ENCODE data around the gene MYPN. TPM values are rescaled to one million over a fixed set of nuclear protein-coding genes. Genes with fewer than 3 reads are reported as not detected.
"Not testable (repeated sequence)": the region's sequence is repeated elsewhere in the genome, so short reads cannot be mapped to it uniquely, and the experiment has no call there.

The MYPN gene
- total RNA-seq, 2 donors from 2014 or later = not detected

DNA sequence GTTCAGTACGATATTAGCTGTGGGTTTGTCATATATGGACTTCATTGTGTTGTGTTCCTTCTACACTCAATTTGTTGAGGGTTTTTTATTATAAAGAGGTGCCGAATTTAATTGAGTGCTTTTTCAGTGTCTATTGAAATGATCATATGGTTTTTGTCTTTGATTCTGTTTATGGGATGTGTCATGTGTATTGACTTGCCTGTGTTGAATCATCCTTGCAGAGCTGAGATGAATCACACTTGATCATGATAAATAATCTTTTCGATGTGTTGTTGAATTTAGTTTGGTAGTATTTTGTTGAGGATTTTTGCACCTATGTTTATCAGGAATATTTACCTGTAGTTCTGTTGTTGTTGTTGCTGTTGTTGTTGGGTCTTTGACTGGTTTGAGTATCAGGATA is 82.8 kb downstream of the MYPN start:
- peaks cover 3% of the 10 kb centered on the region for H3K9me3 Mint-ChIP-seq
- no peak overlapping the region for H3K27ac ChIP-seq (ENCODE audit: low read depth, low read length)
- TF ChIP-seq, protein P1, sequence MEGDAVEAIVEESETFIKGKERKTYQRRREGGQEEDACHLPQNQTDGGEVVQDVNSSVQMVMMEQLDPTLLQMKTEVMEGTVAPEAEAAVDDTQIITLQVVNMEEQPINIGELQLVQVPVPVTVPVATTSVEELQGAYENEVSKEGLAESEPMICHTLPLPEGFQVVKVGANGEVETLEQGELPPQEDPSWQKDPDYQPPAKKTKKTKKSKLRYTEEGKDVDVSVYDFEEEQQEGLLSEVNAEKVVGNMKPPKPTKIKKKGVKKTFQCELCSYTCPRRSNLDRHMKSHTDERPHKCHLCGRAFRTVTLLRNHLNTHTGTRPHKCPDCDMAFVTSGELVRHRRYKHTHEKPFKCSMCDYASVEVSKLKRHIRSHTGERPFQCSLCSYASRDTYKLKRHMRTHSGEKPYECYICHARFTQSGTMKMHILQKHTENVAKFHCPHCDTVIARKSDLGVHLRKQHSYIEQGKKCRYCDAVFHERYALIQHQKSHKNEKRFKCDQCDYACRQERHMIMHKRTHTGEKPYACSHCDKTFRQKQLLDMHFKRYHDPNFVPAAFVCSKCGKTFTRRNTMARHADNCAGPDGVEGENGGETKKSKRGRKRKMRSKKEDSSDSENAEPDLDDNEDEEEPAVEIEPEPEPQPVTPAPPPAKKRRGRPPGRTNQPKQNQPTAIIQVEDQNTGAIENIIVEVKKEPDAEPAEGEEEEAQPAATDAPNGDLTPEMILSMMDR (conservative IDR thresholded peaks at IDR 0.05) = no peak
- no peaks in the 10 kb centered on the region for H3K9me3 ChIP-seq (ENCODE audit: control insufficient read depth, low read length)
- no peak overlapping the region for H3K9ac ChIP-seq (ENCODE audit: extremely low read depth, low read length, poor library complexity, severe bottlenecking)
- no peaks in the 10 kb centered on the region for H3K4me1 Mint-ChIP-seq
- no peaks in the 10 kb centered on the region for H3K27me3 ChIP-seq (ENCODE audit: control insufficient read depth, insufficient read depth, low read length, poor library complexity, severe bottlenecking)
- DNase-seq = no peak
- H3K27ac Mint-ChIP-seq = no peak overlapping the region
- no peaks in the 10 kb centered on the region for H3K27me3 Mint-ChIP-seq (ENCODE audit: insufficient read depth)
- 85 to 86% methylated on average over 2 to 3 of the region's 3 CpGs for WGBS, 2 experiments (ENCODE audit: insufficient coverage in 1 of 2, insufficient read length in 1 of 2)
- no peaks in the 10 kb centered on the region for H3K4me1 ChIP-seq (ENCODE audit: control insufficient read depth, insufficient read depth, low read length)
- no peaks in the 10 kb centered on the region for H3K36me3 Mint-ChIP-seq (ENCODE audit: low read depth)
- H3K4me3 Mint-ChIP-seq = no peak overlapping the region
- H3K4me3 ChIP-seq (ENCODE audit: low read length) = no peak overlapping the region
- H3K36me3 ChIP-seq (ENCODE audit: control insufficient read depth, insufficient read depth, low read length) = no peaks in the 10 kb centered on the region

- no peaks in the 10 kb centered on the region for H3K4me1 Mint-ChIP-seq
- no peak overlapping the region for H3K4me3 Mint-ChIP-seq
- no peaks in the 10 kb centered on the region for H3K27me3 Mint-ChIP-seq (ENCODE audit: insufficient read depth)
- WGBS, 2 experiments (ENCODE audit: insufficient coverage in 1 of 2, insufficient read length in 1 of 2) = 77 to 100% methylated on average over 2 to 6 of the region's 6 CpGs
- H3K27me3 ChIP-seq (ENCODE audit: control insufficient read depth, insufficient read depth, low read length, poor library complexity, severe bottlenecking) = no peaks in the 10 kb centered on the region
- H3K9ac ChIP-seq (ENCODE audit: extremely low read depth, low read length, poor library complexity, severe bottlenecking) = no peak overlapping the region
- H3K9me3 Mint-ChIP-seq = peaks cover 3% of the 10 kb centered on the region
- H3K4me3 ChIP-seq (ENCODE audit: low read length) = no peak overlapping the region
- H3K36me3 ChIP-seq (ENCODE audit: control insufficient read depth, insufficient read depth, low read length) = no peaks in the 10 kb centered on the region
- no peak for DNase-seq
- no peak overlapping the region for H3K27ac ChIP-seq (ENCODE audit: low read depth, low read length)
- TF ChIP-seq, protein P1 (conservative IDR thresholded peaks at IDR 0.05) = peak; percentile 47
- H3K9me3 ChIP-seq (ENCODE audit: control insufficient read depth, low read length) = no peaks in the 10 kb centered on the region
- H3K27ac Mint-ChIP-seq = no peak overlapping the region
- H3K4me1 ChIP-seq (ENCODE audit: control insufficient read depth, insufficient read depth, low read length) = no peaks in the 10 kb centered on the region
- H3K36me3 Mint-ChIP-seq (ENCODE audit: low read depth) = no peaks in the 10 kb centered on the region
Observed at GRCh38 chr10:68194290-68194689, 85.0 kb downstream of the MYPN start.

DNA sequence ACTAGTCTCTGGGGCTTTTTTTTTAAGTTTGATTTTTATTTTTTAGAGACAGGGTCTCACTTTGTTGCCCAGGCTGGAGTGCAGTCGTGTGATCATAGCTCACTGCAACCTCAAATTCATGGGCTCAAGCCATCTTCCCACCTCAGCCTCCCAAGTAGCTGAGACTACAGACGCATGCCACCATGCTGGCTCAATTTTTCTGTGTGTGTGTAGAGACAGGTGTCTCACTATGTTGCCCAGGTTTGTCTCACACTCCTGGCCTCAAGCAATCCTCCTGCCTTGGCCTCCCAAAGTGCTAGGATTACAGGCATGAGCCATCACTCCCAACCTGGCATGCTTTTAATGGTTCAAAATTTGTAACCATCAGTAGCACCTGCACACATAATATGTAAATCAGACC is 86.5 kb downstream of the MYPN start:
- not testable (repeated sequence) for H3K27me3 Mint-ChIP-seq (ENCODE audit: insufficient read depth); H3K9me3 ChIP-seq (ENCODE audit: control insufficient read depth, low read length); H3K36me3 ChIP-seq (ENCODE audit: control insufficient read depth, insufficient read depth, low read length); H3K36me3 Mint-ChIP-seq (ENCODE audit: low read depth); H3K9ac ChIP-seq (ENCODE audit: extremely low read depth, low read length, poor library complexity, severe bottlenecking); H3K27ac ChIP-seq (ENCODE audit: low read depth, low read length); H3K4me3 ChIP-seq (ENCODE audit: low read length); H3K9me3 Mint-ChIP-seq; H3K27ac Mint-ChIP-seq; H3K27me3 ChIP-seq (ENCODE audit: control insufficient read depth, insufficient read depth, low read length, poor library complexity, severe bottlenecking); H3K4me1 ChIP-seq (ENCODE audit: control insufficient read depth, insufficient read depth, low read length); H3K4me3 Mint-ChIP-seq; H3K4me1 Mint-ChIP-seq; DNase-seq
- 80 to 91% methylated on average over 1 to 2 of the region's 2 CpGs for WGBS, 2 experiments (ENCODE audit: insufficient coverage in 1 of 2, insufficient read length in 1 of 2)

DNA sequence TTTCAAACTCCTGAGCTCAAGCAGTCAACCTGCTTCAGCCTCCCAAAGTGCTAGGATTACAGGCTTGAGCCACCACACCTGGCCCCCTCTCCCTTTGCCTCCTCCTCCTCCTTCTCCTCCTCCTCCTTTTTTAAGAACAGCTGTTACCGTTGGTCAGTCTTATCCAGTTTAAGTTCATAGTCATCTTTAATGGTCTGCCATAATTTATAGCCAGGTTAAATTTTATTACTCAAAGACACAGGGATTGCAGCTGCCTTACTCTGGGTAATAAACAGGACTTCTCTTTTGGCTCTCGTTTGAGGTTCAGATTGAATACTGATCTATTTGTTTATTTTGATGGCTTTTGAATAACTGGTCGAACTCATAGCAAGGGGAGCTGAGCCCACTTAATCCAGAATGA is 87.4 kb downstream of the MYPN start:
- Mint-ChIP-seq H3K27ac (no peak overlapping the region), H3K9me3 (no peaks in the 10 kb centered on the region), H3K27me3 (ENCODE audit: insufficient read depth) (no peaks in the 10 kb centered on the region), H3K4me1 (no peaks in the 10 kb centered on the region), H3K4me3 (no peak overlapping the region), H3K36me3 (ENCODE audit: low read depth) (no peaks in the 10 kb centered on the region)
- TF ChIP-seq, protein P1 (conservative IDR thresholded peaks at IDR 0.05) = no peak
- no peaks in the 10 kb centered on the region for H3K27me3 ChIP-seq (ENCODE audit: control insufficient read depth, insufficient read depth, low read length, poor library complexity, severe bottlenecking)
- H3K4me3 ChIP-seq (ENCODE audit: low read length) = no peak overlapping the region
- WGBS, 2 experiments (ENCODE audit: insufficient coverage in 1 of 2, insufficient read length in 1 of 2) = 76 to 88% methylated on average over 1 to 3 of the region's 3 CpGs
- DNase-seq = no peak
- H3K4me1 ChIP-seq (ENCODE audit: control insufficient read depth, insufficient read depth, low read length) = no peaks in the 10 kb centered on the region
- no peaks in the 10 kb centered on the region for H3K36me3 ChIP-seq (ENCODE audit: control insufficient read depth, insufficient read depth, low read length)
- H3K9me3 ChIP-seq (ENCODE audit: control insufficient read depth, low read length) = no peaks in the 10 kb centered on the region
- no peak overlapping the region for H3K27ac ChIP-seq (ENCODE audit: low read depth, low read length)
- no peak overlapping the region for H3K9ac ChIP-seq (ENCODE audit: extremely low read depth, low read length, poor library complexity, severe bottlenecking)
